Pulmonary artery endothelial cell (primary cell): ENCODE results near the gene RAB27B. TPM values are rescaled to one million over a fixed set of nuclear protein-coding genes. Genes with fewer than 3 reads are reported as not detected.

ENCODE experiments used
- DNase-seq: peaks from one replicate; pipeline ENCODE4 v3.0.0-alpha.2; 2011; ENCODE audit warnings: low read depth, low spot score
- total RNA-seq: library from RNA; depleted of rRNA; stranded (reverse); fragments of >200 nt; gene quantifications from 2 replicates; pipeline ENCODE4 v1.2.3, GENCODE V29; 2014

Gene RAB27B
- total RNA-seq, 1 donor from 2014 or later: 0.13 TPM

DNA sequence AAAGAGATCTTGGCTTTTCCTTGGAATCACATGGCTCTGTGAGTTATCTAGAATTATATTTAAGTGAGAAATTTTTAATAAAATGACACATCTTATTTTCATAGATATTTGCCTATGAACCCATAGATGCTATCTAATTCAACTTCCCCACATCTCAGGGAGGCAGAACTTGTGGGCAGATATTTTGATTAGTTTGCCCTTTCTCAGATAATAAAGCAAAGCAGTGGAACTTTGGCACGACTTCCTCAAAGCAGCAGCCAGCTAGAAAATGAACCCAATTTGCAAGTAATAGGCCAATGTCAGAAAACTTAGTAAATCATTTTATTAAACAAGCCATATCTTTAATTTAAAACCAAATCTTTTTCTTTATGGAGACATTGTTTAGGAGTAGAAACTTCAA is 32.7 kb downstream of the RAB27B start:
- DNase-seq: no peak

DNA sequence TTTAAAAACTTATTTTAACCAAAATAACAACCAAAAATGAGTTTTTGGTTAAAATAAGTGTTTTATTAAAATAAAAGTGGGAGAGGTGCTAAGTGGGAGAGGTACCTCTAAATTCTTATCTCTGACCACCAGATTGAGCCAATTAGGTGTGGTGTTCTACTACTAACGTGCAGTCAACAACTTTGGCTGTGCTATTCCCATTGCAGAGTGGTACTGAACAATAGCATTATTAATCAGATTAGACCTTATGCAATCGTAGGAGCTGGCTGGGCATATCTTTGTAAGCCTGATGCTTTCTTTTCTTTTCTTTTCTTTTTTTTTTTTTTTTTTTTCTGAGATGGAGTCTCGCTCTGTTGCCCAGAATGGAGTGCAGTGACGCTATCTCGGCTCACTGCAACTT is 38.9 kb downstream of the RAB27B start:
- DNase-seq: no peak

DNA sequence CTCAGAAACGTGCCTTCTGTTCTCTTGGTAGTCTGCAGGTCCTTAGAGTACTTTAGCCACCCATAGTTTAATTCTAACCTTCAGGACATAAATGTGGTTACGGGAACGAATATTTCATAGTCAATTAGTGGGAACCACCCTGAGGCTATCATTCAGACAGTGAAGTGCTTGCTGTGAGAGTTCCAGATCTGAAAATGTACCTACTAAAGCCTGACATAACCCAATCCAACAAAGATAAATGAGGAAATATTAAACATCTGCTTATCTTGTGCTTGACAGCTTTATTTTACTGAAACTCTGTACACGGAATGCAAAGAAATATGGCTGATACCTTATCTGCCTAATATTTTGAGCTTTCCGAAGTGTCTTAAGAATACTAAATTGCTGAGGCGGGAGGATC is 43.0 kb downstream of the RAB27B start:
- DNase-seq: no peak

DNA sequence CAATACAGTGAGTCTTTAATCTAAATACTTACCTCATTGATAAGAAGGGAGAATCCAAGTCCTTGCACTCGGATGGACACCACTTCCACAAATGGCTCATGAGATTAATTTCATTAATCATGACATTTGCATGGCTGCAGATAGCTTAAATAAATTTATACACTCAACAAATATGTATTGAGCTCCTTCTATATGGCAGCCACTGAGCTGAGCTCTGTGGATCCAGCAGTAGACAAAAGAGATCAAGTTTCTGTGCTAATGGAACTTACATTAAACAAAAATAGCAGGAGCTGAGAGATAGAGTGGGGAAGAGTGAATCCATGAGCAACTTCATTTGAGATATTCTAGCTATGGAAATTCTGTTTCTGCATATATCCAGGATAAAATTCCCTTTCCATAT is 44.4 kb downstream of the RAB27B start:
- no peak for DNase-seq

DNA sequence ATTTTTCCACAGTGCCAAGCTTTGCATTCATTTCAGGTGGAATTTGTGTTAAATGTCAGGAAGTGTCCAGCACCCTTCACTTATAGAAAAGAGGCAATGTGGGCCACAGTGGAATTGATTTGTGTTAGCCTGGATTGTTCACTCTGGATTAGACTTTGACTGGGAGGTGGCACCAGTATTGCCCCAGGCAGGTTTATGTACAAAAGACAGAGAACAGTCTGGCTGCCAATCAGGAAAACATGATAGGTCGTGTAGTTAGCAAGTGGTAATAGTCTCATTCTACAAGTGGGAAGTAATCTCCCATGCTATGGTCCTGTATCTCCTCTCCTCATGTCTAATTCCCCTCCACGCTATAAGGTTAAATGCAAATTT is 45.6 kb downstream of the RAB27B start:
- no peak for DNase-seq

DNA sequence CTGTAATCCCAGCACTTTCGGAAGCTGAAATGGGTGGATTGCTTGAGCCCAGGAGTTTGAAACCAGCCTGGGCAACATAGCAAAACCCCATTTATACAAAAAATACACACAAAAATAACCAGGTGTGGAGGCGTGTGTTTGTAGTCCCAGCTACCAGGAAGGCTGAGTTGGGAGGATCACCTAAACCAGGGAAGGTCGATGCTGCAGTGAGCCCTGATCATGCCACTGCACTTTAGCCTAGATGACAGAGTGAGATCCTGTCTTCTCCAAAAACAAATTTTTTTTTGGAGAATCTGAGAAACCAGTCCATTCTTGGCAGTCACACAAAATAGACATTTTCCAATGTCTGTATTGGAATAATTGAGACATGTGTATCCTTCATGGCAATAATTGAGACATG is 46.8 kb downstream of the RAB27B start:
- no peak for DNase-seq

DNA sequence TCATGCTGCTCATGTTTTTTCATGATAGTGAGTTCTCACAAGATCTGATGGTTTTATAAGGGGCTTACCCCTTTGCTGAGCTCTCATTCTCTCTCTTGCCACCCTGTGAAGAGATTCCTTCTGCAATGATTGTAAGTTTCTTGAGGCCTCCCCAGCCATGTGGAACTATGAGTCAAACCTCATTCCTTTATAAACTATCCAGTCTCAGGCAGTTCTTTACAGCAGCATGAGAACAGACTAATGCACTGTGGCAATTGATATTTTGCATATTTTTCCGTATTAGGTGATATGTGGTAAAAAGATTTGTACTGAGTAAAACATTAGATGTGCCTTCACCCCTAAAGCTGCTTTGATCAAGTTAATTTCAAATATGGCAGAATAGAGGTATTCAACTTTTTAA is 48.8 kb downstream of the RAB27B start:
- no peak for DNase-seq

DNA sequence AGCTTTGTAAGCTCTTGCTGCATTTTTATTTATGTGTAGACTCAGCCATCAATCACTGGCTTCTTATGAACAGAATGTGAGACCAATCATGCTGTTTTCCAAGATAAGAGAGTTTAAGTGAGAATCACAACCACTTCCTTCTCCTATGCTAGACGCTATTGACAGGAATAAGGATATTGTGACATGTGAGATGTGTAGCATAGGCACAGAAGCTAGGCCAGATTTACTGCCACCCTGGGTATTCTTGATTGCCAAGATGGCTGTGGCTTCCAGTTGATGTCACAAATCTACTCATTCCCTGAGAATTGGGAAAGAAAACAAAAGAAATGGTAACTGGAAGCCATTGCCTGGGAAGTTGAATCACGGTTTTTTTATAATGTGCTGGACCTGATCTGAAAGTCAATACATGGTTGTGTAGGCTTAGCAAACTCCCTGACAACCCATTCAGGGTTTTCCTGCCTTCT is 49.9 kb downstream of the RAB27B start:
- DNase-seq: no peak

DNA sequence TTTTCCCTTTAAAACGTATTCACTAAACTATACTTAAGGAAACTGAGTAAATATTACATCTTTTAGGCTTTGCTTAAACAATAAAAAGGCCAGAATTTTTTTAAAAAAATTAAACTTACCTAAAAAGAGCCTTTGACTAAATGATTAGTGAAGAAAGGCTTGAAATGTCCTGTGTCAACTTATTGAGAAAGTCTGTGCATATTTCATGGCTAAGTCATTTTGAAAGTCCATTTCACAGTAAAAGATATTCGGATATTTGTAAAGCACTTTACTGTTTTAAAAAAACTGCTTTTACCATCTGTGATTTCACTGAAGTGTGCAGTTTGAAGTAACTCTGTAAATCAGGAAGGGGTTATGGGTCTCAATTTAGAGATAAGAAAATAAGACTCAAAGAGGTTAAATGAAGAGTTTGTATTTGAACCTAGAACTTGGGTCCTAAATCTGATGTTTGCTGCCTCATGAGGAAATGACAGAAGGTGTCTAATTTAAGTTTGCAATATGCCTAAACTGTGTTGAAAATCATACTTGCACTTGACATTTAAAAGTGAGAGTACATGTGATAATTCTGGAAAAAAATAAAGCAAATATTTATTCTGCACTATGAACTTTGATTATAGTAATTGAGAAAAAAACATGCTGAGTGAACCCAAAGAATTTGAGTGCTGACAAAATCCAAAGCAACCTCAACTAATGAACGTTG is 50.5 kb downstream of the RAB27B start:
- DNase-seq: no peak

DNA sequence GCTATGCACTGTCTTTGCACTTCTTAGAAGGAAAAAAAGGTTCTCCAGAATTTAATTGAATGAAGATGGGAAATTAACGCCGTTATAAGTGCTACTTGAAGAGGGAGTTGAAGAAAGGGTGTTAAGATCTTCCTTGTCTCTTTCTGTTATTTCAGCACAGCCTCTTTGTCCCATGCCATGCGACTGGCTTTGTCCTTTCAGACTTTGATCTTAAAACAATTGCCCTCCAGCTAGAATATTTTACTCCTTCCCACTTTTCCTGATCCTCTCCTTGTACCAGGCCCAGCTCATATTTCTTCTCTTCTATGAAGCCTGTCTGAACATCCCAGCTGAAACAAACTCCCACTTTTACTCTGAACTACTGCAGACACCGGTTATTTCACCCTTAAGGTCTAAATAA is 51.4 kb downstream of the RAB27B start:
- DNase-seq: no peak

DNA sequence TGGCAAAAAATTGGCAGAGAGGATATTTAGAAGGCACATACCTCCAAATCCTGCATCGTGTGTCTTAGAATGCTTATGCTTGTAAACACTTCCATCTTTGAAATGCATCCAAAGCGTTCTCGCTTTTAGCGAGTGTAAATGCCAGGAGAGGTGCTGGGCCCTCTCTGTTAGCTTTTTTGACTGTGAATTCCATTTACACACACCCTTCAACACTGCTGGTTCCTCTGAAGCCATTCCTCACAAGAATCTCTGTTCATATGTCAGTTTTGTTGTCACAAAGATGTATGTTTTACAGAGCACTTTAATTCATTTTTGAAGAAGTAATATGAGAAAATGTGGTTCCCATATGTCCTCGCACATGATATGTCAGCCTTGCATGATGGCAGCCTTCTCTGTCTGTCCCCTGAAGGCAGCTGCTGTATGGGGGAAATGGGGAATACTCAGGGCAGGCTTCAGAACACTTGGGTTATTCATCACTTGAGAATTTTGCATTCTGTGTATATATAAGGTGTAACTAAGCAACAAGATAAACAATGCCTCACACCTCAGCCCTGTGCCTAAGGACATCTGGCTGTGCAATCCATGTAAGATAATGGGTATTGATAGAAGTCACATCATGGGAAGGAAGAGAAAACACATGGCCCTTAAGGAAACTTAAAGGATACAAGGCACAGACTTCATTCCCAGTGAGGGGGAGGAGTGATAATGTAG is 52.3 kb downstream of the RAB27B start:
- no peak for DNase-seq

DNA sequence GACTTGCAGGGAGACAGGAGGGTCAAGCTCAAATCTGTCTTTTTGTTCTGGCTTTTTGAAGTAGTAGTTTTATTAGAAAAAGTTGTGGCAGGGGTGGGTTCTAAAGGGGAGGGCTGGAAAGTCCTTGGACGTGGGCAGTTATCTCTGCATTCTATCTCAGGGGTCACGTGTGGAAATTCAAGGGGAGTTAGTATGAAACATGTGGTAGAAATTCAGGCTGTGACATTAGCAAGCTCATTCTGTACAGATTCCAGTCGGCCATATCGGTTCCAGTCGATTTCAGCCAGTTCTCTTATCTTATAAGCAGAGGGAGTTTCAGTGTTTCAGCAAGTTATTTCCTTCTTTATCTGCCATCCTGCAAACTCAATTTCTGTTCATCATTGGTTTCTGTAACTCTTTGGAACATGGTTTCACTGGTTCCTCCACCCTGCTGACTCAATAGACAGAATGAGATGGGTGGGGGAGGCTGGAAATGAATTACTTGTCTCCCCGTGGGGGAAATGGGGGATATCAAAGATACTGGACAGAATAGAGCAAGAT is 53.0 kb downstream of the RAB27B start:
- DNase-seq: no peak

DNA sequence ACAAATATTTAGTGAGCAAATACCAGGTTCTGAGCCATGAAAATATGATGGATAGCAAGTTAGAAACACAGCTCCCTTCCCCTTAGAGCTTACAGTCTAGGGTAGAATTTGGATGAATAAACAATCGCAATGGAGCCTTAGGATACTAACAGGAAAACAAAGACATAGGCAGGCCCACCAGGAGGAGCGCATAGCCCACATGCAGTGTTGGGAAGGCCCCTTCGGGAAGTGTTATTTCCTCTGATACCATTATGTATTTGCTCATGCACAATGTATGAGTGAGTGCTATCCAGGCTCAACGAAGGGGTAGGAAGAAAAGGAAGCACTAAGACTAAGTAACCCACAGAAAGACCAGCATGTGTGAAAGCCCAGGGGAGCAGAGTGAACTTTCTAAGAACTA is 54.0 kb downstream of the RAB27B start:
- no peak for DNase-seq

DNA sequence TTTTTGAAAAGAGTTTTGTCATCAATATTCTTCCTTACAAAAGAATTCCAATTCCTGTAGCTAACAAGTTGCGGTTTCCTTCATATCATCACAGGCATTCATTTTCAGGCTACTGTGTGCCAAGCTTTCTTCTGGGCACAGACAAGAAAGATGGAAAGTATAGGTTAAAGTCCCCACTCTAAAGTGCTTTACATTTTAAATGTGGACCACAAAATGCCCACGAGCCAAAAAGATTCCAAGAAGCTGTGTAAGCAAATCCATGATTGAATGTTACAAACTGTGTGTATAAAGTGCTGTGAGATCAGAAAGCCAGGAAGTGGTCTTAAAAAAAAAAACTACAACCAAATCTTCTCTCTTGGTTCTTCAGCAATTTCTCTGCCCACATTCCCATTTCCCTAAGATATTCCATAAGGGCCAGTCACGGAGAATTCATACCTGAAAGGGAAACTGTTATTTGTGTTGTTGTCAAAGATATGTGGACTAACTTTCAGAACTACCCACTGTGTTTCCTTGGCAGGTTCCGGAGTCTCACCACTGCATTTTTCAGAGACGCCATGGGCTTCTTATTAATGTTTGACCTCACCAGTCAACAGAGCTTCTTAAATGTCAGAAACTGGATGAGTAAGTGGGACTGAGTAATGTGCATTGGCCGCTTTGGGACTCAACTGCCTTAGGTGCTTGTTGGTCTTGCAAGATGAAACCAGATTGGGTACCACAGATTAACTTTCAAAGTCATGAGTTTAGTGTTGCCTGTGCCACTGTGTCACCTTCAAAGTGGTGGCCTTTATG is 55.7 kb downstream of the RAB27B start:
- DNase-seq: no peak

DNA sequence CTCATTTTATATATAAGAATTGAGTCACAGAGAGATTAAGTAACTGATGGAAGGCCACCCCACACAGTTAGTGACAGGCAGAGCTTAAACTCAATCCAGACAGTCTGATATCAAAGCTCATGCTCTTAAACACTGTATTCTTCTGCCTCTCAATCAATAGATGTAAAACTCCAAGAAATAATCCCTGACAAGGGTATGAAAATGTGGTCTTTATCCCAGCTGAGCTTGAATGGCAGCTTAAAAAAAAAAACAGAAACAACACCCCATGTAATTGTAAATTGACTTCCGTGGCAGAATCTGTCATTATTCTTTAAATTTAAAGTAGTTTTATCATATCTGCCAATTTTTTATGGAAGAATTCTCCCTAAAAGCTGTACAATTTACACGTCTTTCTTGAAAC is 60.1 kb downstream of the RAB27B start:
- no peak for DNase-seq

DNA sequence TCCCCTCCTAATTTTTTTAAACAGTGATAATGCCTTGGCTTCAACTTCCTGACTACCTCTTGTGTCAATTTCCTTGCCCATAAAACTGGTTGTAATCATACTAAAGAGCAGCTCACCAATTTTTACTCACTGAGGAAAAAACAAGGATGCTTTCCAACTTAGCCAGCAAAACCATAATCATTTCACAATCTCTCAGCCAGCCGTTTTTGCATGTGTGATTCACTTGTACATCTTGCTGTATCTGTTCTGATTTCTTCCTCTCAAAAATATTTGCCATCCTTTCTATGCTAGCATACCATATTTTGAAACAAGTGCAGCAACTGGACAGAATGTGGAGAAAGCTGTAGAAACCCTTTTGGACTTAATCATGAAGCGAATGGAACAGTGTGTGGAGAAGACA is 60.7 kb downstream of the RAB27B start:
- DNase-seq: no peak

DNA sequence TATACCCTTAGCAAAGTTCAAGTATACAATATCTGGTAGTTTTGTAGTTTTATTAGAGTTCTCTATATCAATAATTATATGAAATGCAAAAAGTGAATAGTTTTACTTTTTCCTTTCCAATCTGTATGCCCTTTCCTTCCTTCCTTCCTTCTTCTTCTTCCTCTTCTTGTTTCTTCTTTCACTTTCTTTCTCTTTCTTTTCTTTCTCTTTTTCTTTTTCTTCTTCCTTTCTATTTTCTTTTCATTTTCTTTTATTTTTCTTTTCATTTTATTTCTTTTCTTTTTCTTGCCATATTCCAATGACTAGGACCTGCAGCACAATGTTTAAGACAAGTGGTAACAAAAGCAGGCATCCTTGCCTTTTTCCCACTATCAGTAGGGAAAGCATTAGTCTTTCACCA is 71.2 kb downstream of the RAB27B start:
- no peak for DNase-seq

DNA sequence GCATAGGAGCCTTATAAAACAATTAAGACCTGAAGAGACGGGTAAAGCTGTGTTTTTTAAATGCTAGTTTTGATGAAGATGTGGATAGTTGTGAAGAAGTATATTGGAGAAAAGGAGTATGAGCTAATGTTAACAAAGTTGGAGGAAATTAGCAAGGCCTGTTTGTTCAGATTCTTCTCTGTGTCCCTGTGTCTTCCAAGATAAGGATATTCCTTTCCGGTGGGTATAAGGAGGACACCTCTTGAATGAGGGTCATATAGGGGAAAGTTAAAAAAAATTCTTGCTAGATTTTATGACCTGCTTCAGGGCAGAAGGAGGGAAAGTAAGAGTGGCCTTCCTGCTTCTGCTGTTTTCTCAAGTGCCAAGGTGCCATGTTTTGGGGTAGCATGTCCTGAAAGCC is 72.0 kb downstream of the RAB27B start:
- DNase-seq: no peak

DNA sequence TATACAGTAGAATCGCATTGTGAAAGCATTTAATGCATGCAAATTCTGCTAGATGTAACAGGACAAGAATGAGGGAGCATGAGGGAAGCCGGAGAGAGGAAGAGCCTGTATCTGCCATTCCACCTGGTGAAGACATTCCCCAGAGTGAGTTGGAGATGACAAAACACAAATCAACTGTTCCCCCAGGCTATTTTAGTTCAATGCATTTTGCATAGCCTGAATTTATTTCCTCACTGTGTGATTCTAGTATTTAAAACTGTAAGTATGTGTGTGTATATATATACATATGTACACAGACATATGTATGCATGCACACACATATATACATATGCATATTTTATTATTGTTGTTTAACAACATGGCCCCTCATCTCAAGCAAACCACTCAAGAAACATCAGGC is 76.3 kb downstream of the RAB27B start:
- no peak for DNase-seq

DNA sequence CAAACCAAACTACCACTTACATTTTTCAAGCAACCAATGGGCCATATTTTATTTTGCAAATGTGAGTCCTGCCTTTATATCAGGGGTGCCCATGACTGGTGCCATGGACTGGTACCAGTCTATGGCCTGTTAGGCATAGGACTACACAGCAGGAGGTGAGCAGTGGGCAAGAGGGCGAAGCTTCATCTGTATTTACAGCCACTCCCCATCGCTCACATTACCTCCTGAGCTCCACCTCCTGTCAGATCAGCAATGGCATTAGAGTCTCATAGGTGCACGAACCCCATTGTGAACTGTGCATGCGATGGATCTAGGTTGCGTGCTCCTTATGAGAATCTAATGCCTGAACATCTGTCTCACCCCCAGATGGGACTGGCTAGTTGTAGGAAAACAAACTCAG is 77.4 kb downstream of the RAB27B start:
- no peak for DNase-seq

DNA sequence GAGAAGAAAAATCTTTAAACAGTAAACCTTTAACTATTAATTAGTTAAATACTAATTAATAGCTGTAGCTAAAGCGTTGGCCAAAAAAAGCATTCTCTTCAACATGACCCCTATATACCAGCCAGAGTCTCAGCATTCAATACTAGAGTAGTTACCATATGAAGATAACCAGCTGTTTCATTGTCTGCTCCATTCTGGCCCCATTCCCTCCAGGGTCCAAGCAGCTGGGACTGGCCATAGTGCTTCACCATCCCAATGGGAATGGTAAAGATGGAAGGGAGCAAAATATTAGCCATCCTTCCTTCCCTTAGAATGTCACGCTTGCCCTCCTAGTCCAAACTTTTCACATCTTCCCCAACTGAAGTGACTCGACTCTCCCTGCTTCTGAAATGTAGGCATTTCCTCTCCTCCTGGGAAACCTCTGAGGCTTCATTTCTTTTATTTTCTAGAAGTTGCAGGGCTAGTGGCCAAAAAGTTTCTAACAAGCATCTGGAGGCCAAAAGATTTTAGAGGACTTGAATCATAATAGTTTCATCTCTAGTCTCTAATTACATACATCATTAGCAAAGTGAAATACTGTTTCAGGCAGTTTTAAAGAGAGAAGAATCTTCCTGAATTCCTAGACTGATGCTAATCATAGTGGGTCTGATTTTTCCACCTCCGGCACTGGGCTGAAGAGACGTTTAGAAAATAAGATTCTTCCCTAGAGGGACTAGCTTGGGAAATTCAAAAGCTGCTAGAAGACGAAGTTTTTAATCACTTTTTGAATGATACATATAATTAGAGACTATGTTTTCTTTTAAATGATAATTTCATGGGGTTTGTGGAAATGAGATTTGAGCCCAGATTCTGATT is 78.3 kb downstream of the RAB27B start:
- no peak for DNase-seq
